Islet precursor cell (in vitro differentiated cells): ENCODE measurements around the gene RPS25.
"Not testable (repeated sequence)": the region's sequence is repeated elsewhere in the genome, so short reads cannot be mapped to it uniquely, and the experiment has no call there.

Experiments
- DNase-seq: peaks from one replicate; pipeline ENCODE4 v3.0.0-alpha.2; 2018

Gene RPS25

GRCh38 chr11:119014209-119014924 lies 3.8 kb downstream of the RPS25 start:
- no peak for DNase-seq

- no peak for DNase-seq
These were observed 5.4 kb downstream of the RPS25 start for GRCh38 chr11:119012629-119013170.

GRCh38 chr11:119011476-119012053 lies 6.6 kb downstream of the RPS25 start:
- DNase-seq, result no peak

DNA sequence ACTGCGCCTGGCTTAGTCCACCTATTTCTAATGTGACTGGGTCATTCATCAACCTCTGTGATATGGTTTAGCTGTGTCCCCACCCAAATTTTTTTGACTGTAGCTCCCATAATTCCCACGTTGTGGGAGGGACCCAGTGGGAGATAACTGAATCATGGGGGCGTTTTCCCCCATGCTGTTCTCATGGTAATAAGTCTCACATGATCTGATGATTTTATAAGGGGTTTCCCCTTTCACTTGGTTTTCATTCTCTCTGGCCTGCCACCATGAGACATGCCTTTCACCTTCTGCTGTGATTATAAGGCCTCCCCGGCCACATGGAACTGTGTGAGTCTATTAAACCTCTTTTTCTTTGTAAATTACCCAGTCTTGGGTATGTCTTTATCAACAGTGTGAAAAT lies 11.5 kb downstream of the RPS25 start:
- DNase-seq, result no peak

DNA sequence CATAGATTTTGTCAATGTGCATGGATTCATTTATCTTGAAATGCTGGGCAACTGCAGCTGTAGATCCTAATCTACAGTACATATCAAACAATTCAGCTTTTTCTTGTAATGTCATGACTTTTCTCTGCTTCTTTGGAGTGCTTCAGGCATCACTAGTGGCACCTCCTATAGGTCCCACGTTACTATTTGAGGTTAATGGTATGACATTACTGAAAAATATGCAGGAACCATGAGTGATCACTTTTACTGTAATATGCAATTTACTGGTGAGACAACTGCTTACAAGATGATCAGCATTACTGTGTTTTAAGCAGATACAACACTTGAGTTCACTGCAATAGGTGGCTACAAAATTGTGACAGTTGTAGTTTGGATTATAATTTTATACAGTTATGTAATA lies 17.2 kb downstream of the RPS25 start:
- DNase-seq, result no peak

DNA sequence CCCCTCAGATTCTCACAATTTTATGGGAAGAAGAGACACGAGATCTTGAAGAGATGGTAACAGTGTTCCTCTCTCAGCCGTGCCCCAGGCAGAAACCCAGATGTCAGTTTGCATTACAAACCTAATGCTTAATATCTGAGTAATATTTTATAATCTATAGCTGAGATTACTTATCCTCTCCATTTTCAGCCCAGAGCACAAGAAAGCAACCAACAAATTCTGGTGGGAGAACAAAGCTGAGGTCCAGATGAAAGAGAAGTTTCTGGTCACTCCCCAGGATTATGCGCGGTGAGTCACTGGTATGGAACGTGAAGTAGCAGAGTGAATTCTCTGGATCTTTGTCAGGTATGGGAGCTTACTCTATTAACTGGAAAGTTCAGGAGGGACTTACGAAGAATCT lies 19.3 kb downstream of the RPS25 start:
- peak; percentile 90 for DNase-seq

DNA sequence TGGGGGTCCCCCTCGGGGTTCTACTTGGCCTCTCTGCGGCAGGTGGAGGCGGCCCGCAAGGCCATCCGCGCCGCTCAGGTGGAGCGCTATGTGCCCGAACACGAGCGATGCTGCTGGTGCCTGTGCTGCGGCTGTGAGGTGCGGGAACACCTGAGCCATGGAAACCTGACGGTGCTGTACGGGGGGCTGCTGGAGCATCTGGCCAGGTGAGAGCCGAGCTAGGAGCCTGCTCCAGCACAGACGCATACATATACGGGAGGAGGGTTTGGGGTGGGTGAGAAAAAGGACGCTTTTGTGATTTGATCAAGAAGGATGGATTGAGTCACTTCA lies 19.8 kb downstream of the RPS25 start:
- DNase-seq, result peak; percentile 60

DNA sequence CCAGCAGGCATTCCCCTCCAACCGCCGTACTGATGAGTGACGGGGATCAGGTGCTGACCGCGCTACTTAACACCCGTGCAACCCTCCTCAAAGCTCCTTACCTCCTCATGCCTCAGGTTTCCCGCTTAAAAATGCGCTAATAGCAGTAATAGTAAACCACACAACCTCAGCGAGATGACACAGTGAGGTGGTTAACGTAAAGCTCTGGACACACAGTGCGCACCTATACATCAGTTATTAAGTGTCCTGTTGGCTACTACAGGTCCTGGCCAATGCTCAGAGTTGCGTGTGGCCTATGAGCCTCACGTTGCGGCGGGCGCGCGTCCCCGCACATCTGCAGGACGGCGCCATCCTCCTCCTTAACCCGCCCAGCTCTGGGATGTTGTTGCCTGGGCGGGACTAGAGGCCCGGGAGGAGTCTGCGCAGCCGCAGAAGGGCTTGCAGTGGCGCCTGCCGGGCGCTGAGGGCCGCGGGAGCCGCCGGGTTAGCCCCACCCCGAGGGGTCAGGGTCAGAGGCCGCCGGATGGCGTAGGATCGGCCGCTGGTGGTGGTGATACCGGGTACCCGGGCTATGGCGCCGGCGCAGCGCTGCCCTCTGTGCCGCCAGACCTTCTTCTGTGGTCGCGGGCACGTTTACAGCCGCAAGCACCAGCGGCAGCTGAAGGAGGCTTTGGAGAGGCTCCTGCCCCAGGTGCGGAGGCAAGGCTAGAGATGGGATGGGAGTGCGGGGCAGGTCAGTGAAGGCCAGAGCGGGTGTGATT lies 20.3 kb downstream of the RPS25 start, which contains the start of gene CENATAC:
Gene CENATAC, plus strand, starts transcription at position 512 of the 761 bp plus-strand sequence. Its CDS starts 60 bp downstream, at position 572.
- peak; percentile 98 for DNase-seq

DNA sequence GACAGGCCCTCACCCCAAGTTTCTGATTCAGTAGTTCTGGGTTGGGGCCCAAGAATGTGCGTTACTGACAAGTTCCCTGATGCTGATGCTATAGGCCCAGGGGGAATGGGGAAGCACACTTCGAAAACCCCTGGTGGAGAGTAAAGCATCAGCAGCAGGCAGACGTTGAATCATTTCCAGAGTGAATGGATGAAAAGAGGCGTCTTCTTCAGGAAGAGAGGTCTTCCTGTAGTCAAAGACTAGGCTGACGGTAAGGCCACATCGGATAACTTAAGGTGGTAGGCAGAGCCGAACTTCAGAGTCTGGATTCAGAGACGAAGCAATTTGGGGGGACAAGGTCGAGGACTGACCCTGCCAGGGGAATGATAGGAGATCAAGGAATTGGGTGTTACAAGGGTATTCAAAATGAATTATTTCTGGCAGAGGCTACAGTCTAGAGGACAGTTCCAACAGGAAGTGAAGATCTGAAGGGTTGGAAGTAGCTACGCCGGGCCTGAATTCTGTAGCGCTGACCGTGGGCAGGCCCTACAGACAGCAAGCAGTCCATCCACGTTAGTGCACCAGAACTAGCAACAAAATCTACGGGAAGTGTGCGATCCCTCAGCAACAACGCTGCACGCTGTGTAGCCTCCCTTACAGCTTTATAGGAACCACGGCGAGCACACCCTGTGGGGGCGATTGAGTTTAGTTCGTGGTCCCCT lies 21.1 kb downstream of the RPS25 start:
- no peak for DNase-seq

DNA sequence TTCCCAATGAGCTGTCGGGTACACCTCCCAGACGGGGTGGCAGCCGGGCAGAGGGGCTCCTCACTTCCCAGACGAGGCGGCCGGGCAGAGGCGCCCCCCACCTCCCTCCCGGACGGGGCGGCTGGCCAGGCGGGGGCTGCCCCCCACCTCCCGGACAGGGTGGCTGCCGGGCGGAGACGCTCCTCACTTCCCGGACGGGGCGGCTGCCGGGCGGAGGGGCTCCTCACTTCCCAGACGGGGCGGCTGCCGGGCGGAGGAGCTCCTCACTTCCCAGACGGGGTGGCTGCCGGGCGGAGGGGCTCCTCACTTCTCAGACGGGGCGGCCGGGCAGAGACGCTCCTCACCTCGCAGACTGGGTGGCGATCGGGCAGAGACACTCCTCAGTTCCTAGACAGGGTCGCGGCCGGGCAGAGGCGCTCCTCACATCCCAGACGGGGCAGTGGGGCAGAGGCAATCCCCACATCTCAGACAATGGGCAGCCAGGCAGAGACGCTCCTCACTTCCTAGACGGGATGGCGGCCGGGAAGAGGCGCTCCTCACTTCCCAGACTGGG lies 26.6 kb downstream of the RPS25 start:
- not testable (repeated sequence) for DNase-seq

- no peak for DNase-seq
These were observed 29.9 kb downstream of the RPS25 start for GRCh38 chr11:118988280-118988679.

DNA sequence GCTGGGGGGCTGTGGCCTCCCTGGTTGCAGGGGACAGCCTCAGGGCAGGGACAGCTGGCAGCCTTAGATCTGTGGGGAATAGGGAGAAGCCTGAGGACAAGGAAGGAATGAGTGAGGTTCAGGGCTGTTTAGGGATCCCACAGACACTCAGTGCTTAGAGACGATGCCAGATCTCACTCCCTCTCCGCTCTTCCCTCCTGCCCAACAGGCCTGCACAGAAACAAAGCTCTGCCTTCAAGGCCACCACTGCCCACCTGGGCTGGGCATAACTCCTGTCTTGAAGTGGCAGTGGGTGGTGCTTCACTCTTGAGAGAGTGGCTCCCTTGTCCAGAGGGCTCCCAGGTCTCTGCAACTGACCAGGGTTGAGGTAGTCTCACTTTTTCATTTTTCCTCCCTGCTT lies 33.3 kb downstream of the RPS25 start:
- no peak for DNase-seq

GRCh38 chr11:118984337-118984736 lies 33.8 kb downstream of the RPS25 start:
- DNase-seq, result not testable (repeated sequence)

- no peak for DNase-seq
These were observed 37.8 kb downstream of the RPS25 start for GRCh38 chr11:118980191-118980881.

DNA sequence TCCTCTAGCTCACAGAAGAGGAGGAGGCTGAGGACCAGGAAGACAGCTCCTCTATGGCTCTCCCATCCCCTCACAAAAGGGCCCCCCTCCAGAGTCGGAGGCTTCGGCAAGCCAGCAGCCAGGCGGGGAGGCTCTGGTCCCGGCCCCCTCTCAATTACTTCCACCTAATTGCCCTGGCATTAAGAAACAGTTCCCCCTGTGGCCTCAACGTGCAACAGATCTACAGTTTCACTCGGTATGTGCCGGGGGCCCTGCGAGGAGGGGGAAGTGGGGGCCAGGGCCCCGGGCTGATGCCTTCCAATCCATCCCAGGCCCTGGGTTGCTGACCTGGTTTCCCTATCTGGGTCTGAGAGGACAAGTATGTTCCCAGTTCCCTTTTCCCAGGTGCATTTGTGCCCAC lies 38.7 kb downstream of the RPS25 start:
- no peak for DNase-seq

- no peak for DNase-seq
These were observed 42.1 kb downstream of the RPS25 start for GRCh38 chr11:118975771-118976709.

GRCh38 chr11:118973985-118974384 lies 44.2 kb downstream of the RPS25 start:
- no peak for DNase-seq

- DNase-seq, result no peak
These were observed 46.5 kb downstream of the RPS25 start, which contains the start of gene FOXR1 for GRCh38 chr11:118971646-118972045. FOXR1 (plus strand) TSS chr11:118971761; CDS start chr11:118971932, 171 bp downstream.

GRCh38 chr11:118969508-118969907 lies 48.6 kb downstream of the RPS25 start:
- DNase-seq, result not testable (repeated sequence)
